PFSK-1 (cell line): ENCODE data around the gene FGF5.

Experiments
- FOXP2 ChIP-seq: optimal IDR thresholded peaks from 2 replicates; pipeline ENCODE3; 2011; ENCODE audit warnings: borderline replicate concordance, control low read depth, inconsistent platforms; ENCODE audit not compliant: insufficient read depth; ENCODE audit errors: extremely low read length, extremely low read depth
- POLR2AphosphoS5 ChIP-seq: IDR thresholded peaks from 2 replicates; pipeline ENCODE4 v1.6.1; 2012; ENCODE audit warnings: low read depth, mild to moderate bottlenecking, control low read depth, low read length, moderate library complexity
- REST ChIP-seq, 2 experiments: IDR thresholded peaks; 2 replicates each; pipeline versions ENCODE4 v1.6.1 to v1.8.0; 2011 to 2012; ENCODE audit warnings: low read depth in 2 of 2, low read length in 2 of 2, control low read depth in 1 of 2, inconsistent platforms in 1 of 2, mild to moderate bottlenecking in 1 of 2, moderate library complexity in 1 of 2; ENCODE audit not compliant: insufficient read depth in 1 of 2
- SIN3A ChIP-seq: IDR thresholded peaks from 2 replicates; pipeline ENCODE4 v1.6.1; 2012; ENCODE audit warnings: mild to moderate bottlenecking, low read length, moderate library complexity, borderline replicate concordance; ENCODE audit not compliant: insufficient read depth
- TAF1 ChIP-seq: IDR thresholded peaks from 2 replicates; pipeline ENCODE4 v1.6.1; 2012; ENCODE audit warnings: low read length, control low read depth, borderline replicate concordance; ENCODE audit not compliant: insufficient read depth

FGF5 gene

GRCh38 chr4:80226094-80226493 is 40.4 kb upstream of the FGF5 start:
- no peak for TF ChIP-seq REST (IDR thresholded peaks at IDR 0.05; ENCODE audit: insufficient read depth in 1 of 2, low read depth in 2 of 2, low read length in 2 of 2)
- no peak for TF ChIP-seq SIN3A
- TF ChIP-seq TAF1: no peak
- TF ChIP-seq FOXP2: no peak
- no peak for TF ChIP-seq POLR2AphosphoS5

DNA sequence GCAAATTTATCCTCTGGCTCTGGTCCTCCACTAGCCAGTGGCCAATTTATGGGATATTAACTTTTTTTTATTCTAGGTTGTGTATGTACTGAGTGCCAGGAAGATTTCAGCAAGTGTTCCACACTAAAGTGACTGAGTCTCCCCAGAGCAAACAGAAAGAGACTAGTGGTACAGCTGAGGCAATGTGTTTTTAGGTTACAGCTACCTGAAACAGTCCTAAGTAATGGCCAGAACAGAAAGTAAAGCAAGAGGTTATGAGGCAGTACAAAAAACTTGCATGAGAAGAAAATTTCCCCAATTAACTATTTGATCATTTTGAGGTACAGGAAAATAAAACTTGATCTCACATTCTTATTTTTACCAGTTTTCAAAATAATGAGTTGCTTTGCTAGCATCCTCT is 38.0 kb upstream of the FGF5 start:
- TF ChIP-seq FOXP2: no peak
- no peak for TF ChIP-seq POLR2AphosphoS5

GRCh38 chr4:80229128-80229527 is 37.3 kb upstream of the FGF5 start:
- TF ChIP-seq REST (IDR thresholded peaks at IDR 0.05; ENCODE audit: insufficient read depth in 1 of 2, low read depth in 2 of 2, low read length in 2 of 2) (no peak), TAF1 (no peak)

- TF ChIP-seq TAF1 (no peak), FOXP2 (no peak), REST (IDR thresholded peaks at IDR 0.05; ENCODE audit: insufficient read depth in 1 of 2, low read depth in 2 of 2, low read length in 2 of 2) (no peak)
Observed at GRCh38 chr4:80229590-80229989, 36.9 kb upstream of the FGF5 start.

GRCh38 chr4:80231180-80231579 is 35.3 kb upstream of the FGF5 start:
- no peak for TF ChIP-seq SIN3A
- TF ChIP-seq REST (IDR thresholded peaks at IDR 0.05; ENCODE audit: insufficient read depth in 1 of 2, low read depth in 2 of 2, low read length in 2 of 2): no peak
- TF ChIP-seq FOXP2: no peak
- TF ChIP-seq TAF1: no peak
- TF ChIP-seq POLR2AphosphoS5: no peak
